ENCODE data around the gene LGALS8.

LGALS8 gene

GRCh38 chr1:236507022-236507700 lies 16.6 kb upstream of the LGALS8 start:
- no peak overlapping the region for H3K27ac ChIP-seq
- no peak for TF ChIP-seq CTCF (IDR thresholded peaks at IDR 0.05; ENCODE audit: low read depth, low read length, missing control alignments)
- no peaks in the 10 kb centered on the region for H3K27me3 ChIP-seq (replicated peaks)
- in situ Hi-C loops (cut with HindIII; ENCODE audit: low pct_ligation_motif_present, low sequenced_read_pairs) = no loop called here
- H3K4me3 ChIP-seq (ENCODE audit: low read depth, low read length) = no peak overlapping the region
- no peaks in the 10 kb centered on the region for H3K36me3 ChIP-seq (replicated peaks)
- DNase-seq = peak; percentile 17

- DNase-seq = no peak
- Histone ChIP-seq H3K27me3 (replicated peaks) (no peaks in the 10 kb centered on the region), H3K27ac (no peak overlapping the region), H3K4me3 (ENCODE audit: low read depth, low read length) (no peak overlapping the region), H3K36me3 (replicated peaks) (no peaks in the 10 kb centered on the region)
- TF ChIP-seq CTCF (IDR thresholded peaks at IDR 0.05; ENCODE audit: low read depth, low read length, missing control alignments) = no peak
- in situ Hi-C loops (cut with HindIII; ENCODE audit: low pct_ligation_motif_present, low sequenced_read_pairs) = no loop called here
Observed at GRCh38 chr1:236508593-236509027, 15.2 kb upstream of the LGALS8 start.

GRCh38 chr1:236509203-236509602 lies 14.6 kb upstream of the LGALS8 start:
- Histone ChIP-seq H3K27ac (no peak overlapping the region), H3K4me3 (ENCODE audit: low read depth, low read length) (no peak overlapping the region), H3K27me3 (replicated peaks) (no peaks in the 10 kb centered on the region), H3K36me3 (replicated peaks) (no peaks in the 10 kb centered on the region)
- DNase-seq = no peak
- TF ChIP-seq CTCF (IDR thresholded peaks at IDR 0.05; ENCODE audit: low read depth, low read length, missing control alignments) = no peak
- in situ Hi-C loops (cut with HindIII; ENCODE audit: low pct_ligation_motif_present, low sequenced_read_pairs) = no loop called here

- no peak for DNase-seq
- Histone ChIP-seq H3K27ac (no peak overlapping the region), H3K4me3 (ENCODE audit: low read depth, low read length) (no peak overlapping the region), H3K27me3 (replicated peaks) (no peaks in the 10 kb centered on the region), H3K36me3 (replicated peaks) (no peaks in the 10 kb centered on the region)
- in situ Hi-C loops (cut with HindIII; ENCODE audit: low pct_ligation_motif_present, low sequenced_read_pairs) = no loop called here
- TF ChIP-seq CTCF (IDR thresholded peaks at IDR 0.05; ENCODE audit: low read depth, low read length, missing control alignments) = peak; percentile 14
Observed at GRCh38 chr1:236509647-236510401, 14.0 kb upstream of the LGALS8 start.

GRCh38 chr1:236511735-236512418 lies 11.9 kb upstream of the LGALS8 start:
- TF ChIP-seq CTCF (IDR thresholded peaks at IDR 0.05; ENCODE audit: low read depth, low read length, missing control alignments) = no peak
- no peaks in the 10 kb centered on the region for H3K36me3 ChIP-seq (replicated peaks)
- in situ Hi-C loops (cut with HindIII; ENCODE audit: low pct_ligation_motif_present, low sequenced_read_pairs) = no loop called here
- no peak overlapping the region for H3K4me3 ChIP-seq (ENCODE audit: low read depth, low read length)
- no peak for DNase-seq
- H3K27ac ChIP-seq = no peak overlapping the region
- no peaks in the 10 kb centered on the region for H3K27me3 ChIP-seq (replicated peaks)
